Endothelial cell of umbilical vein (primary cell): ENCODE data around the gene KDR. TPM values are rescaled to one million over a fixed set of nuclear protein-coding genes. Genes with fewer than 3 reads are reported as not detected.

ENCODE experiments used
- BruUV-seq: library from RNA; stranded (reverse); fragments of 400-500 nt; replicated peaks from 2 replicates; lab custom pipeline; 2021; lab: Mats Ljungman, UMichigan
- CTCF ChIA-PET: fragments of 300-600, 350-600 bp; sonication (Branson Sonifier 250); formaldehyde crosslinking; loops from one replicate; lab custom pipeline; 2021; ENCODE audit warnings: antibody characterized with exemption, inconsistent platforms; lab: Charles Lee
- POLR2A ChIA-PET: fragments of 300-600, 350-600 bp; sonication (Branson Sonifier 250); formaldehyde crosslinking; loops from one replicate; lab custom pipeline; 2021; ENCODE audit warnings: antibody characterized with exemption, inconsistent platforms; lab: Charles Lee
- DNase-seq: peaks from one replicate; pipeline ENCODE4 v3.0.0-alpha.2; 2011; ENCODE audit warnings: low read depth, low spot score
- FAIRE-seq: peaks from 2 replicates; lab custom pipeline; 2011; peaks lifted over from hg19 to GRCh38; lab: Jason Lieb, UNC
- H2AFZ ChIP-seq: 2 replicates; pipeline ENCODE4 v1.6.0; 2012; ENCODE audit warnings: low read depth, low read length, control low read depth, inconsistent platforms
- H3K27ac ChIP-seq: 2 replicates; pipeline ENCODE4 v1.5.1; 2011; ENCODE audit warnings: low read depth, mild to moderate bottlenecking, control low read depth, low read length, moderate library complexity; ENCODE audit not compliant: insufficient read depth
- H3K27me3 ChIP-seq, 2 experiments: 2 replicates each; pipeline versions ENCODE4 v1.6.0 to v1.6.1; 2011; ENCODE audit warnings: low read length in 2 of 2, mixed read lengths in 1 of 2; ENCODE audit not compliant: control insufficient read depth in 2 of 2, insufficient read depth in 2 of 2
- H3K36me3 ChIP-seq, 2 experiments: 2 replicates in 1 of 2; 3 replicates in 1 of 2; pipeline ENCODE4 v1.5.1; 2011; ENCODE audit warnings: low read length in 2 of 2, mild to moderate bottlenecking in 1 of 2, moderate library complexity in 1 of 2; ENCODE audit not compliant: control insufficient read depth in 2 of 2, insufficient read depth in 2 of 2; ENCODE audit errors: extremely low read depth in 1 of 2
- H3K4me1 ChIP-seq: 3 replicates; pipeline ENCODE4 v1.5.1; 2011; ENCODE audit warnings: mild to moderate bottlenecking, low read length; ENCODE audit not compliant: control insufficient read depth, insufficient read depth; ENCODE audit errors: extremely low read depth
- H3K4me2 ChIP-seq: 2 replicates; pipeline ENCODE4 v1.6.1; 2011; ENCODE audit warnings: low read length, control low read depth, mixed read lengths; ENCODE audit not compliant: insufficient read depth
- H3K4me3 ChIP-seq, 3 experiments: fragments of 200-600 bp in 1 of 3; sonication (generic), shearing (Covaris generic) in 1 of 3; replicated peaks in 1 of 3; 2 replicates each; pipeline ENCODE4 v1.5.1; 2011 to 2016; ENCODE audit warnings: control low read depth in 3 of 3, low read length in 3 of 3, mild to moderate bottlenecking in 2 of 3, inconsistent platforms in 1 of 3, low read depth in 1 of 3, moderate library complexity in 1 of 3; ENCODE audit not compliant: insufficient read depth in 1 of 3
- H3K79me2 ChIP-seq: 2 replicates; pipeline ENCODE4 v1.6.0; 2012; ENCODE audit warnings: low read length, inconsistent platforms; ENCODE audit not compliant: control insufficient read depth, insufficient read depth
- H3K9ac ChIP-seq: replicated peaks from 2 replicates; pipeline ENCODE3; 2011; ENCODE audit warnings: low read length, control low read depth; ENCODE audit not compliant: insufficient read depth; ENCODE audit errors: extremely low read depth
- H3K9me1 ChIP-seq: replicated peaks from 3 replicates; pipeline ENCODE4 v1.6.0; 2011; ENCODE audit warnings: mild to moderate bottlenecking, low read length; ENCODE audit not compliant: control insufficient read depth, insufficient read depth; ENCODE audit errors: extremely low read depth
- H3K9me3 ChIP-seq: replicated peaks from 2 replicates; pipeline ENCODE4 v1.5.1; 2012; ENCODE audit warnings: low read length, inconsistent platforms; ENCODE audit not compliant: control insufficient read depth, insufficient read depth
- H4K20me1 ChIP-seq: replicated peaks from 2 replicates; pipeline ENCODE3; 2011; ENCODE audit warnings: mild to moderate bottlenecking, low read length; ENCODE audit not compliant: control insufficient read depth, insufficient read depth; ENCODE audit errors: extremely low read depth
- CTCF ChIP-seq, 2 donors: IDR thresholded peaks; 1 replicate in 1 of 2; 2 replicates in 1 of 2; pipeline ENCODE4 v1.5.1; 2011; ENCODE audit warnings: low read length in 2 of 2, mild to moderate bottlenecking in 2 of 2, moderate library complexity in 2 of 2, control low read depth in 1 of 2, inconsistent platforms in 1 of 2, low read depth in 1 of 2; ENCODE audit not compliant: insufficient read depth in 1 of 2; ENCODE audit errors: extremely low read depth in 1 of 2
- EZH2 ChIP-seq: IDR thresholded peaks from 2 replicates; pipeline ENCODE4 v1.6.1; 2012; ENCODE audit warnings: borderline replicate concordance, low read depth, mild to moderate bottlenecking, moderate library complexity, low read length, inconsistent platforms; ENCODE audit not compliant: severe bottlenecking
- GATA2 ChIP-seq: IDR thresholded peaks from 2 replicates; pipeline ENCODE4 v1.7.0; 2011; ENCODE audit warnings: low read depth, mild to moderate bottlenecking, moderate library complexity, mixed read lengths, low read length; ENCODE audit not compliant: insufficient read length, insufficient read depth
- JUN ChIP-seq: IDR thresholded peaks from 2 replicates; pipeline ENCODE4 v1.6.1; 2011; ENCODE audit warnings: borderline replicate concordance, low read depth; ENCODE audit not compliant: insufficient read length, insufficient read depth
- dilution Hi-C: fragments of 300-500 bp; cut with MboI; formaldehyde crosslinking; loops from one replicate; pipeline ENCODE4 v1.15.0; 2019; ENCODE audit warnings: low sequenced_read_pairs; ENCODE audit not compliant: extremely low pct_ligation_motif_present
- intact Hi-C: fragments of 100-400 bp; cut with micrococcal nuclease; formaldehyde crosslinking; loops from one replicate; pipeline ENCODE4 v1.10.0; 2022
- polyA plus RNA-seq, 4 experiments: library from polyadenylated mRNA; depleted of rRNA in 3 of 4; stranded (reverse) in 3 of 4; unstranded in 1 of 4; fragments of >200 nt; gene quantifications; 2 replicates each; pipeline versions ENCODE4 v1.2.1 to v1.2.3, GENCODE V29; 2011 to 2012; ENCODE audit warnings: missing spikeins in 1 of 4
- total RNA-seq: library from RNA; stranded (reverse); gene quantifications from 2 replicates; pipeline ENCODE4 v1.2.3, GENCODE V29; 2021

Gene KDR
- total and polyA plus RNA-seq, 2 donors (not counting 3 experiments of a cell fraction or from before 2014, with no cell fraction given), result 80.5 to 145 TPM

GRCh38 chr4:55087009-55087912 is 38.1 kb downstream of the KDR start:
- no peaks in the 10 kb centered on the region for H3K9me1 ChIP-seq
- no peaks in the 10 kb centered on the region for H3K27me3 ChIP-seq
- no peaks in the 10 kb centered on the region for H3K9me3 ChIP-seq
- H3K27ac ChIP-seq, result no peak overlapping the region
- no peaks in the 10 kb centered on the region for H4K20me1 ChIP-seq
- no peak for FAIRE-seq
- dilution Hi-C loops, result no loop called here
- no TSS peak for BruUV-seq
- peaks cover 56 to 63% of the 10 kb centered on the region in 2 experiments for H3K36me3 ChIP-seq
- ChIA-PET POLR2A (interaction anchor here (0.6 to 1.2 kb wide), 2 partner anchors 17 to 255 kb away, joined by 3 to 9 read pairs; no protein-coding TSS in a partner anchor), CTCF (interaction anchor here (0.9 to 2.2 kb wide), 3 partner anchors 88 to 236 kb away, joined by 4 to 10 read pairs (median 5); no protein-coding TSS in a partner anchor)
- no peak overlapping the region for H3K9ac ChIP-seq
- no peaks in the 10 kb centered on the region for H3K79me2 ChIP-seq
- no peak for DNase-seq
- intact Hi-C loops, result no loop called here
- TF ChIP-seq CTCF (IDR thresholded peaks at IDR 0.05; ENCODE audit: extremely low read depth in 1 of 2, insufficient read depth in 1 of 2, low read depth in 1 of 2, low read length in 2 of 2) (no peak), EZH2 (no peak), GATA2 (no peak), JUN (no peak)
- no peak overlapping the region for H3K4me3 ChIP-seq
- no peak overlapping the region for H3K4me2 ChIP-seq
- H2AFZ ChIP-seq, result no peak overlapping the region
- H3K4me1 ChIP-seq, result peaks cover 33% of the 10 kb centered on the region
